GM18502 (cell line): ENCODE results near the gene EIF4G1.
"Not testable (repeated sequence)": the region's sequence is repeated elsewhere in the genome, so short reads cannot be mapped to it uniquely, and the experiment has no call there.

Experiments
- ATAC-seq: cut with Tn5 transposase; IDR thresholded peaks from one replicate; pipeline ENCODE4 v1.9.1; 2021; ENCODE audit warnings: mild to moderate bottlenecking; ENCODE audit not compliant: unreplicated experiment, poor library complexity

EIF4G1 gene

GRCh38 chr3:184334470-184335158 is 20.2 kb downstream of the EIF4G1 start:
- no peak for ATAC-seq

DNA sequence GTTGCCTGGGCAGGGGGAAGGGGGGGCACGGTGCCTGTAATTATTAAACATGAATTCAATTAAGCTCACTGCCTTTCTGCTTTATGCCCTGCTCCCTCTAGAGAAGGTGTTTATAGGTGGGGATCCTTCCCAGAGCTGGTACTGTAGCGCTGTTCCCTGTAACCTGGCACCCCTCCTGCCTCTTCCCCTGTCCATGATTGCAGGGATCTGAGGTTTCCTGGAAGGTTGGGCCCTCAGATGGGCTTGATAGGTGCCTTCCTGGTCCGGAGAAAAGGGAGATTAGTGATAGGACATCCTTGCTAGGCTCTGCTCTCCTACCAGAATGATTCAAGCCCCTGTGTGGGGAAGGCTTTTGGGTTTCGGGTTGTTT is 20.9 kb downstream of the EIF4G1 start:
- ATAC-seq: no peak

DNA sequence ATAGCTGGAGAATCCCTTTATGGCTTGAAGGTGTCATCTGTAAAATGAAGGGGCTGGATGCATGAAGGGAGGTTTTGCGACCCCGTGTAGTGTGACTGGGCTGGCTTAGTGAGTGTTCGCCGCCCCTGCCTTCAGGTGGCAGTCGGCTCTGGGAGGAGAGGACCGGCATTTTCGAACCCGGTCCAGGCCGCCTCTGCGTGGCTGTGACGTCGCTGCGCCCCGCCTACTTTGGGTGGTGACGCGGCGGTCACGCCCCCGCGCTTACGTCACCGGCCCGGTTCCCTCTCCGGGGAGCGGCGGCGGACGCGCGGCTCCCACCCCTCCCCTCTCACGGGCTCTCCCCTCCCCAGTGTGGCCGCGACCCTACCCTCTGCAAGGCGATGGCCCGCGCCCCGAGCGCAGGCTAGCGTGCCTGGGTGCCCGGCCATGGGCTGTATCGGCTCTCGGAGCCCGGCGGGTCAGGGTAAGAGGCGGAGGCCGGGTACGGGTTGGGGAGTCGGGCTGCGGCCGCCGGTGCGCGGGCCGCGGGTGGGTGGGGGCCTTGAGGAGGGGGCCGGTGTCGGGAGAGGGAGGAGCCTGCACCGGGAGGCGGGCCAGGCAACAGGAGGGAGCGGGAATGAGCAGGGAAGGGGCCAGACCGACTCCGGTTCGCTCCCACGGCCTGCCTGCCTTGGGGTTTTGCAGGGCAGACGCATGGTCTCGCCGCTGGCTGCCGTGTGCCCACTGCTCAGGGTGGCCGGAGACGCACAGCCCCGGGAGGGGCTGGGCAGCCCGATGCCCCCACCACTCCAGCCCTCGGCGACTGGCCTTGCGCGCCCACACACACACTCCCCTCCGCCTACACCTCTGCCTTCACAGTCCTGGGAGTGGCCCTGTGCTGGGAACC is 21.5 kb downstream of the EIF4G1 start:
- peak; percentile 74 for ATAC-seq

- no peak for ATAC-seq
These were observed 22.4 kb downstream of the EIF4G1 start for GRCh38 chr3:184336547-184337398.

- ATAC-seq: no peak
These were observed 23.0 kb downstream of the EIF4G1 start, which contains the start of gene FAM131A for GRCh38 chr3:184337399-184337714. Gene FAM131A, plus strand, starts transcription at chr3:184337600. Its CDS starts 31 bp downstream, at chr3:184337631.

DNA sequence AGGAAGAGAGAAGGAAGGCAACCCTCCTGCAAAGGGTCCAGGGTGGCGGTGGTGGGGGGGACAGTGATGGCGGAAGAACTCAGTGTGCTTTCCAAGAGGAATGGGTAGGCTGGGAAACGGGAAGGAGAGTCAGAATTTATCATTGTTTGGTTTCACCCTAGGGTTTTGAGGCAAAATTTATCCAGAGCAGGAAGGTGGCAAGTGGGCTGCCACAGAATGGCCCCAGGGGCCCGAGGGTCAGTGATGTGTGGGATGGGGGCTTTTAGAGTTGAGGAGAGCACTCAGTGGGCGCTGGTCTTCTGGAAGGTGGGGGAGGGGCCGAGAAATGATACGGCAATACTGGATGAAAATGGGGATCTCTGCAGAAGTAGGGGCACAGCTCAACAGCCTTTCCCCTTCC is 23.6 kb downstream of the EIF4G1 start:
- no peak for ATAC-seq

GRCh38 chr3:184338511-184338945 is 24.1 kb downstream of the EIF4G1 start:
- no peak for ATAC-seq

DNA sequence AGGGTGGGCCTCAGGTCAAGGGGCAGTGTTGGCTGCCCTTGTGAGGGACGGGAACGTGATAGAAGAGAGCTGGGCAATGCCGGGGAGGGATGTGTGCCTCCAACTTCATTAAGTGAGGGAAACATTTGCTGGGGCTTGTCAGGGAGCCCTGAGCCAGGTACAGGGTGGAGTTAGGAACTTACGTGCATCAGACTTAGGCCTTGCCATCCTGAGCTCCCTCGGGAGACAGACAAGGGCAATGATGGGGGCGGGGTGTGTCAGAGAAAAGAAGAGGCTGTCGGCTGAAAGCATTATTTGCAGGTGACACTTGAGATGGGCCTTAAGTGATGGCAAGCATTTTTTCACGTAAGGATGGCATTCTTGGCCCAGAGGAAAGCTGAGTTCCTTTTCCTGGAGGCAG is 24.6 kb downstream of the EIF4G1 start:
- no peak for ATAC-seq

DNA sequence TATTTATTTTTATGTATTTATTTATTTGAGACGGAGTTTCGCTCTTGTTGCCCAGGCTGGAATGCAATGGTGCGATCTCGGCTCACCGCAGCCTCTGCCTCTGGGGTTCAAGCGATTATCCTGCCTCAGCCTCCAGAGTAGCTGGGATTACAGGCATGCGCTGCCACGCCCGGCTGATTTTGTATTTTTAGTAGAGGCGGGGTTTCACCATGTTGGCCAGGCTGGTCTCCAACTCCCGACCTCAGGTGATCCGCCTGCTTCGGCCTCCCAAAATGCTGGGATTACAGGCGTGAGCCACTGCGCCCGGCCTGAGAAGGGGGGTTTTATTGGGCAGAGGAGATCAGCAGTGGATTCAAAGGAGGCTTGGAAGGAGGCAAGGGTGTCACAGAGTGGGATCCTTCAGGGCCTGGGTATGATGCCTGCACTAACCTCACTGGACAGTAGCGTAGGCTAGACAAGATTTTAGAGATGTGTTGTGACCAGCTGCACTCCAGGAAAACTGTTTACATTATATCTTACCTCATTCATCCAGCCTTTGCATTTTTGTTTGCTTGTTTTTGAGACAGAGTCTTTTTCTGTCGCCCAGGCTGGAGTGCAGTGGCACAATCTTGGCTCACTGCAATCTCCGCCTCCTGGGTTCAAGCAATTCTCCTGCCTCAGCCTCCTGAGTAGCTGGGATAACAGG is 25.2 kb downstream of the EIF4G1 start:
- not testable (repeated sequence) for ATAC-seq

GRCh38 chr3:184341925-184342324 is 27.5 kb downstream of the EIF4G1 start:
- no peak for ATAC-seq

GRCh38 chr3:184343200-184343876 is 28.9 kb downstream of the EIF4G1 start:
- ATAC-seq: no peak

DNA sequence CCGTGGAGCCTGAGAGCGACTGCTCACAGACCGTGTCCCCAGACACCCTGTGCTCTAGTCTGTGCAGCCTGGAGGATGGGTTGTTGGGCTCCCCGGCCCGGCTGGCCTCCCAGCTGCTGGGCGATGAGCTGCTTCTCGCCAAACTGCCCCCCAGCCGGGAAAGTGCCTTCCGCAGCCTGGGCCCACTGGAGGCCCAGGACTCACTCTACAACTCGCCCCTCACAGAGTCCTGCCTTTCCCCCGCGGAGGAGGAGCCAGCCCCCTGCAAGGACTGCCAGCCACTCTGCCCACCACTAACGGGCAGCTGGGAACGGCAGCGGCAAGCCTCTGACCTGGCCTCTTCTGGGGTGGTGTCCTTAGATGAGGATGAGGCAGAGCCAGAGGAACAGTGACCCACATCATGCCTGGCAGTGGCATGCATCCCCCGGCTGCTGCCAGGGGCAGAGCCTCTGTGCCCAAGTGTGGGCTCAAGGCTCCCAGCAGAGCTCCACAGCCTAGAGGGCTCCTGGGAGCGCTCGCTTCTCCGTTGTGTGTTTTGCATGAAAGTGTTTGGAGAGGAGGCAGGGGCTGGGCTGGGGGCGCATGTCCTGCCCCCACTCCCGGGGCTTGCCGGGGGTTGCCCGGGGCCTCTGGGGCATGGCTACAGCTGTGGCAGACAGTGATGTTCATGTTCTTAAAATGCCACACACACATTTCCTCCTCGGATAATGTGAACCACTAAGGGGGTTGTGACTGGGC is 30.3 kb downstream of the EIF4G1 start:
- no peak for ATAC-seq

DNA sequence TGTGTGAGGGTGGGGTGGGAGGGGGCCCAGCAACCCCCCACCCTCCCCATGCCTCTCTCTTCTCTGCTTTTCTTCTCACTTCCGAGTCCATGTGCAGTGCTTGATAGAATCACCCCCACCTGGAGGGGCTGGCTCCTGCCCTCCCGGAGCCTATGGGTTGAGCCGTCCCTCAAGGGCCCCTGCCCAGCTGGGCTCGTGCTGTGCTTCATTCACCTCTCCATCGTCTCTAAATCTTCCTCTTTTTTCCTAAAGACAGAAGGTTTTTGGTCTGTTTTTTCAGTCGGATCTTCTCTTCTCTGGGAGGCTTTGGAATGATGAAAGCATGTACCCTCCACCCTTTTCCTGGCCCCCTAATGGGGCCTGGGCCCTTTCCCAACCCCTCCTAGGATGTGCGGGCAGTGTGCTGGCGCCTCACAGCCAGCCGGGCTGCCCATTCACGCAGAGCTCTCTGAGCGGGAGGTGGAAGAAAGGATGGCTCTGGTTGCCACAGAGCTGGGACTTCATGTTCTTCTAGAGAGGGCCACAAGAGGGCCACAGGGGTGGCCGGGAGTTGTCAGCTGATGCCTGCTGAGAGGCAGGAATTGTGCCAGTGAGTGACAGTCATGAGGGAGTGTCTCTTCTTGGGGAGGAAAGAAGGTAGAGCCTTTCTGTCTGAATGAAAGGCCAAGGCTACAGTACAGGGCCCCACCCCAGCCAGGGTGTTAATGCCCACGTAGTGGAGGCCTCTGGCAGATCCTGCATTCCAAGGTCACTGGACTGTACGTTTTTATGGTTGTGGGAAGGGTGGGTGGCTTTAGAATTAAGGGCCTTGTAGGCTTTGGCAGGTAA is 31.1 kb downstream of the EIF4G1 start:
- no peak for ATAC-seq

DNA sequence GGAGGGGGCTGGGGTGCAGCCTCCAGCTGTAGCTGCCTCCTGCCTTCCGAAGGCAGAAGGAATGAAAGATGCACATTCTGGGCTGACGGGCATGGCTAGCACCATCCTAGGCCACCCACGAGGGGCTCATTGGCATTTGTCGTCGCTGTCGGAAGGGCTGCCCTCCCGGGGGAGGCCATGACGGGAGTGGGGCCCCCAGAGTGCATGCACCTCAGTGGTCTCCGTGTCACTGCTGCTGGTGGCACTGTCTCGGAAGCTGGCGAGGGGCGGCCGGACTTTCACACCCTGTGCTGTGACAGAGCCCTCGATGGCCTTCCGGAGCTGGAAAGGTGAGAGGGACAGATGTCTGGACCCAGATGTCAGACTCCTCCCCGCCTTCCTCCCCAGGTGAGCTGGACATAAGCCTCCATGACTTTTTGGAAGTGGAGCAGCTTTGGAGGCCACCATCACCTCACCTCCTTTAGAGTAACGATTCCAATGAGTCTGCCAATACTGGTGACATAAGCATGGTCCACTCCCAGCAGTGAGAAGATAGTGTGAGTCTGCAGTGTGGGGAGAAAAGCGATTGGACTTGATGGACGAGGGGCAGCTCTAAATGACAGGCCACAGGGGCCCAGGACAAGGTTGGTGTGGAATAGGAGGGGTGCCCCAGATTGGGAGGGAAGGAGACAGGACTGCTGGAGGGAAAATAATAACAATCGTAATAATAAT is 32.2 kb downstream of the EIF4G1 start:
- no peak for ATAC-seq

DNA sequence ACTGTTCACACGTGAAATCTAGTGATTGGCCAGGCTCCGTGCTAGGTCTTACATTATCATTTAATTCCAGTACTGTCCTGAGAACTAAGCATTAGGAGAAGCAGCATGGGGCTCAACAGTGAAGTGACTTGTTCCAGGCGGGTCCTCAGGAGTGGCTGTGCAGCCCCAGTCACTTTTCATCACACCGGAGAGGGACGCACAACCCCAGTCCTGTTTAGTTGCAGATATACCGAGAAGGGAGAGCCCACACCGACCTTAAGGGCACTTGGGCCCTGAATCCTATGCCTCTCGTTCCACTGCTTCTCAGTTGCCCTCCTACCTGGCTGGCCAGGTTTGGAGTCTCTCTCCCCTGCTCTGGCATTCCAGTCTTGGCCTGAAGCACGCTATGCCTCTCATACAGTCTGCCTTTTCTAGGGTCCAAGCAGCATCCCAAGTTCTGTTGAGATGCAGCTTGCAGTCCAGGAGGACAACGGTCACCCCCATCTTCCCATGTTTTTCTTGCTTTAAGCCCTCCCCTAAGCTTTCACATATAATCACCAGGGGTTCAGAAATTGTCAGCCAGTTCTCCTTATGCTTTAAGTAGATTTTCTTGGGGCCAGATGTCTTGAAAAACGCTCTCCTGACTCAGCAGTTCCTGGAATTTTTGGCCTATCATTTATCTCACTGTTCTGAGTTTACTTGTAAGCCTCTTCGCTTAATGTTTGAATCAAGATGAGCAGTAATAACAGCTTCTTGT is 33.1 kb downstream of the EIF4G1 start:
- no peak for ATAC-seq

GRCh38 chr3:184348057-184348382 is 33.6 kb downstream of the EIF4G1 start:
- no peak for ATAC-seq
